GM23338 (cell line): Measurements from ENCODE around the gene UTP20.

Experiments used
- CREB1 ChIP-seq: fragments of 250-450 bp; sonication (Bioruptor Pico); IDR thresholded peaks from 2 replicates; pipeline ENCODE4 v1.5.0; 2020; ENCODE audit warnings: low read depth, mild to moderate bottlenecking, moderate library complexity
- CTCF ChIP-seq, 2 experiments: fragments of 200-600 bp in 1 of 2; sonication (generic) in 1 of 2; conservative IDR thresholded peaks; 2 replicates each; pipeline versions ENCODE4 v1.5.1 to v1.6.1; 2016 to 2017; ENCODE audit warnings: antibody characterized with exemption in 2 of 2, low read depth in 2 of 2, mild to moderate bottlenecking in 2 of 2, moderate library complexity in 1 of 2
- EZH2 ChIP-seq: fragments of 200-600 bp; sonication (generic); IDR thresholded peaks from one replicate; pipeline ENCODE4 v1.8.0; 2017; ENCODE audit warnings: antibody characterized with exemption, mild to moderate bottlenecking, low read depth; ENCODE audit not compliant: unreplicated experiment
- EZH2phosphoT487 ChIP-seq: fragments of 200-600 bp; sonication (generic); IDR thresholded peaks from one replicate; pipeline ENCODE4 v1.8.1; 2018; ENCODE audit warnings: antibody characterized with exemption; ENCODE audit not compliant: unreplicated experiment
- JUNB ChIP-seq: IDR thresholded peaks from one replicate; pipeline ENCODE4 v1.6.1; 2016; ENCODE audit warnings: antibody characterized with exemption; ENCODE audit not compliant: unreplicated experiment
- NANOG ChIP-seq: IDR thresholded peaks from 2 replicates; pipeline ENCODE4 v1.6.1; 2016; ENCODE audit warnings: antibody characterized with exemption, borderline replicate concordance
- POLR2AphosphoS5 ChIP-seq: IDR thresholded peaks from 2 replicates; pipeline ENCODE4 v1.6.1; 2016; ENCODE audit warnings: antibody characterized with exemption, low read depth
- STAT1 ChIP-seq: IDR thresholded peaks from one replicate; pipeline ENCODE4 v1.6.1; 2016; ENCODE audit warnings: antibody characterized with exemption; ENCODE audit not compliant: unreplicated experiment
- ZNF114 ChIP-seq: fragments of 250-450 bp; sonication (Bioruptor Pico); IDR thresholded peaks from 2 replicates; pipeline ENCODE4 v1.5.0; 2020; ENCODE audit warnings: mild to moderate bottlenecking, moderate library complexity
- ZNF331 ChIP-seq: fragments of 250-450 bp; sonication (Bioruptor Pico); IDR thresholded peaks from 2 replicates; pipeline ENCODE4 v1.5.0; 2020; ENCODE audit warnings: low read depth, mild to moderate bottlenecking, moderate library complexity
- TF ChIP-seq, protein P1 (sequence below): IDR thresholded peaks from one replicate; pipeline ENCODE4 v1.6.1; 2018; ENCODE audit warnings: antibody characterized with exemption; ENCODE audit not compliant: unreplicated experiment
- TF ChIP-seq, protein P2 (sequence below): IDR thresholded peaks from 2 replicates; pipeline ENCODE4 v1.6.1; 2016; ENCODE audit warnings: antibody characterized with exemption

GRCh38 chr12:101298426-101298825 is 18.5 kb downstream of the UTP20 start:
- TF ChIP-seq CTCF (conservative IDR thresholded peaks at IDR 0.05; ENCODE audit: low read depth in 2 of 2) = no peak
- TF ChIP-seq EZH2 = no peak
- no peak for TF ChIP-seq JUNB
- TF ChIP-seq POLR2AphosphoS5 = no peak
- TF ChIP-seq, protein P1, sequence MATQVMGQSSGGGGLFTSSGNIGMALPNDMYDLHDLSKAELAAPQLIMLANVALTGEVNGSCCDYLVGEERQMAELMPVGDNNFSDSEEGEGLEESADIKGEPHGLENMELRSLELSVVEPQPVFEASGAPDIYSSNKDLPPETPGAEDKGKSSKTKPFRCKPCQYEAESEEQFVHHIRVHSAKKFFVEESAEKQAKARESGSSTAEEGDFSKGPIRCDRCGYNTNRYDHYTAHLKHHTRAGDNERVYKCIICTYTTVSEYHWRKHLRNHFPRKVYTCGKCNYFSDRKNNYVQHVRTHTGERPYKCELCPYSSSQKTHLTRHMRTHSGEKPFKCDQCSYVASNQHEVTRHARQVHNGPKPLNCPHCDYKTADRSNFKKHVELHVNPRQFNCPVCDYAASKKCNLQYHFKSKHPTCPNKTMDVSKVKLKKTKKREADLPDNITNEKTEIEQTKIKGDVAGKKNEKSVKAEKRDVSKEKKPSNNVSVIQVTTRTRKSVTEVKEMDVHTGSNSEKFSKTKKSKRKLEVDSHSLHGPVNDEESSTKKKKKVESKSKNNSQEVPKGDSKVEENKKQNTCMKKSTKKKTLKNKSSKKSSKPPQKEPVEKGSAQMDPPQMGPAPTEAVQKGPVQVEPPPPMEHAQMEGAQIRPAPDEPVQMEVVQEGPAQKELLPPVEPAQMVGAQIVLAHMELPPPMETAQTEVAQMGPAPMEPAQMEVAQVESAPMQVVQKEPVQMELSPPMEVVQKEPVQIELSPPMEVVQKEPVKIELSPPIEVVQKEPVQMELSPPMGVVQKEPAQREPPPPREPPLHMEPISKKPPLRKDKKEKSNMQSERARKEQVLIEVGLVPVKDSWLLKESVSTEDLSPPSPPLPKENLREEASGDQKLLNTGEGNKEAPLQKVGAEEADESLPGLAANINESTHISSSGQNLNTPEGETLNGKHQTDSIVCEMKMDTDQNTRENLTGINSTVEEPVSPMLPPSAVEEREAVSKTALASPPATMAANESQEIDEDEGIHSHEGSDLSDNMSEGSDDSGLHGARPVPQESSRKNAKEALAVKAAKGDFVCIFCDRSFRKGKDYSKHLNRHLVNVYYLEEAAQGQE = no peak
- no peak for TF ChIP-seq CREB1
- TF ChIP-seq, protein P2, sequence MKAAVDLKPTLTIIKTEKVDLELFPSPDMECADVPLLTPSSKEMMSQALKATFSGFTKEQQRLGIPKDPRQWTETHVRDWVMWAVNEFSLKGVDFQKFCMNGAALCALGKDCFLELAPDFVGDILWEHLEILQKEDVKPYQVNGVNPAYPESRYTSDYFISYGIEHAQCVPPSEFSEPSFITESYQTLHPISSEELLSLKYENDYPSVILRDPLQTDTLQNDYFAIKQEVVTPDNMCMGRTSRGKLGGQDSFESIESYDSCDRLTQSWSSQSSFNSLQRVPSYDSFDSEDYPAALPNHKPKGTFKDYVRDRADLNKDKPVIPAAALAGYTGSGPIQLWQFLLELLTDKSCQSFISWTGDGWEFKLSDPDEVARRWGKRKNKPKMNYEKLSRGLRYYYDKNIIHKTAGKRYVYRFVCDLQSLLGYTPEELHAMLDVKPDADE = no peak
- no peak for TF ChIP-seq EZH2phosphoT487
- TF ChIP-seq NANOG = no peak
- TF ChIP-seq STAT1 = no peak
- TF ChIP-seq ZNF114 (CRISPR knock-in tag) = no peak
- no peak for TF ChIP-seq ZNF331 (CRISPR knock-in tag)
